ENCODE measurements around the gene LCMT2.

The LCMT2 gene

GRCh38 chr15:43317566-43318184 lies 12.7 kb downstream of the LCMT2 start:
- no peak overlapping the region for H3K23ac ChIP-seq (ENCODE audit: low read length in 2 of 2)
- H3K27me3 ChIP-seq (ENCODE audit: control insufficient read depth in 1 of 2, insufficient read depth in 1 of 2, low read length in 2 of 2): peaks cover 0 to 31% of the 10 kb centered on the region in 2 experiments
- no peak overlapping the region for H4K8ac ChIP-seq (ENCODE audit: low read length)
- H3K4me3 ChIP-seq (ENCODE audit: insufficient read depth in 1 of 2, low read depth in 1 of 2, low read length in 2 of 2): no peak overlapping the region
- H3K9me3 ChIP-seq (ENCODE audit: control insufficient read depth, low read length): no peaks in the 10 kb centered on the region
- DNase-seq: no peak
- no peak overlapping the region for H2BK5ac ChIP-seq (ENCODE audit: low read depth, low read length, poor library complexity, severe bottlenecking)
- H3K36me3 ChIP-seq (ENCODE audit: control insufficient read depth in 1 of 2, insufficient read depth in 2 of 2, low read depth in 1 of 2, low read length in 2 of 2): no peaks in the 10 kb centered on the region
- H3K4ac ChIP-seq (ENCODE audit: low read depth in 1 of 2, low read length in 2 of 2): no peak overlapping the region
- WGBS: 84% methylated on average over 8 of the region's 8 CpGs
- H3K4me1 ChIP-seq (ENCODE audit: control insufficient read depth, insufficient read depth, low read depth, low read length): peaks cover 2% of the 10 kb centered on the region
- no peak overlapping the region for H4K91ac ChIP-seq (ENCODE audit: low read length)
- H2BK120ac ChIP-seq (ENCODE audit: low read depth, low read length): no peak overlapping the region
- H3K27ac ChIP-seq (ENCODE audit: low read length, poor library complexity, severe bottlenecking): no peak overlapping the region
- no peaks in the 10 kb centered on the region for H3K79me1 ChIP-seq (replicated peaks; ENCODE audit: low read length, poor library complexity, severe bottlenecking)
- H3K14ac ChIP-seq (ENCODE audit: low read length in 2 of 2): no peak overlapping the region
- no peak overlapping the region for H2AFZ ChIP-seq (ENCODE audit: low read depth, low read length)
- no peak overlapping the region for H3K9ac ChIP-seq (ENCODE audit: low read length)
- peak overlapping the region in 1 of 2 experiments; percentile 83 for H2BK12ac ChIP-seq (ENCODE audit: low read length in 2 of 2)
- H2AK5ac ChIP-seq (ENCODE audit: low read length, severe bottlenecking): no peak overlapping the region
- H2BK15ac ChIP-seq (ENCODE audit: low read depth, poor library complexity, severe bottlenecking): no peak overlapping the region
- H3K4me2 ChIP-seq (ENCODE audit: low read length, poor library complexity, severe bottlenecking): no peak overlapping the region
- peak overlapping the region in 1 of 2 experiments; percentile 66 for H3K18ac ChIP-seq (ENCODE audit: low read depth in 1 of 2, low read length in 2 of 2)

- H3K4me3 ChIP-seq (ENCODE audit: insufficient read depth in 1 of 2, low read depth in 1 of 2, low read length in 2 of 2): no peak overlapping the region
- H2BK120ac ChIP-seq (ENCODE audit: low read depth, low read length): no peak overlapping the region
- DNase-seq: no peak
- H3K18ac ChIP-seq (ENCODE audit: low read depth in 1 of 2, low read length in 2 of 2): no peak overlapping the region
- H4K8ac ChIP-seq (ENCODE audit: low read length): no peak overlapping the region
- peaks cover 2% of the 10 kb centered on the region for H3K4me1 ChIP-seq (ENCODE audit: control insufficient read depth, insufficient read depth, low read depth, low read length)
- no peak overlapping the region for H3K14ac ChIP-seq (ENCODE audit: low read length in 2 of 2)
- H2BK5ac ChIP-seq (ENCODE audit: low read depth, low read length, poor library complexity, severe bottlenecking): no peak overlapping the region
- no peak overlapping the region for H4K91ac ChIP-seq (ENCODE audit: low read length)
- no peak overlapping the region for H3K4ac ChIP-seq (ENCODE audit: low read depth in 1 of 2, low read length in 2 of 2)
- H3K4me2 ChIP-seq (ENCODE audit: low read length, poor library complexity, severe bottlenecking): no peak overlapping the region
- H3K27me3 ChIP-seq (ENCODE audit: control insufficient read depth in 1 of 2, insufficient read depth in 1 of 2, low read length in 2 of 2): peaks cover 0 to 38% of the 10 kb centered on the region in 2 experiments
- no peak overlapping the region for H2AK5ac ChIP-seq (ENCODE audit: low read length, severe bottlenecking)
- H3K27ac ChIP-seq (ENCODE audit: low read length, poor library complexity, severe bottlenecking): no peak overlapping the region
- H2AFZ ChIP-seq (ENCODE audit: low read depth, low read length): no peak overlapping the region
- no peak overlapping the region for H2BK12ac ChIP-seq (ENCODE audit: low read length in 2 of 2)
- H3K36me3 ChIP-seq (ENCODE audit: control insufficient read depth in 1 of 2, insufficient read depth in 2 of 2, low read depth in 1 of 2, low read length in 2 of 2): no peaks in the 10 kb centered on the region
- no peaks in the 10 kb centered on the region for H3K9me3 ChIP-seq (ENCODE audit: control insufficient read depth, low read length)
- no peak overlapping the region for H3K9ac ChIP-seq (ENCODE audit: low read length)
- H3K23ac ChIP-seq (ENCODE audit: low read length in 2 of 2): no peak overlapping the region
- H2BK15ac ChIP-seq (ENCODE audit: low read depth, poor library complexity, severe bottlenecking): no peak overlapping the region
- WGBS: 100% methylated on average over 1 of the region's 1 CpG
- H3K79me1 ChIP-seq (replicated peaks; ENCODE audit: low read length, poor library complexity, severe bottlenecking): no peaks in the 10 kb centered on the region
Observed at GRCh38 chr15:43316971-43317346, 13.4 kb downstream of the LCMT2 start.

GRCh38 chr15:43316016-43316970 lies 14.1 kb downstream of the LCMT2 start:
- peak; percentile 74 for DNase-seq
- Histone ChIP-seq H2AK5ac (ENCODE audit: low read length, severe bottlenecking) (no peak overlapping the region), H3K4me2 (ENCODE audit: low read length, poor library complexity, severe bottlenecking) (no peak overlapping the region), H3K23ac (ENCODE audit: low read length in 2 of 2) (no peak overlapping the region), H2BK12ac (ENCODE audit: low read length in 2 of 2) (no peak overlapping the region), H3K14ac (ENCODE audit: low read length in 2 of 2) (no peak overlapping the region), H4K91ac (ENCODE audit: low read length) (no peak overlapping the region), H3K4me1 (ENCODE audit: control insufficient read depth, insufficient read depth, low read depth, low read length) (peaks cover 2% of the 10 kb centered on the region), H3K79me1 (replicated peaks; ENCODE audit: low read length, poor library complexity, severe bottlenecking) (no peaks in the 10 kb centered on the region), H3K36me3 (ENCODE audit: control insufficient read depth in 1 of 2, insufficient read depth in 2 of 2, low read depth in 1 of 2, low read length in 2 of 2) (no peaks in the 10 kb centered on the region), H2BK15ac (ENCODE audit: low read depth, poor library complexity, severe bottlenecking) (no peak overlapping the region), H4K8ac (ENCODE audit: low read length) (no peak overlapping the region), H3K18ac (ENCODE audit: low read depth in 1 of 2, low read length in 2 of 2) (peak overlapping the region in 1 of 2 experiments; percentile 15), H3K4me3 (ENCODE audit: insufficient read depth in 1 of 2, low read depth in 1 of 2, low read length in 2 of 2) (no peak overlapping the region), H3K9me3 (ENCODE audit: control insufficient read depth, low read length) (no peaks in the 10 kb centered on the region), H2AFZ (ENCODE audit: low read depth, low read length) (no peak overlapping the region), H3K9ac (ENCODE audit: low read length) (no peak overlapping the region), H3K27ac (ENCODE audit: low read length, poor library complexity, severe bottlenecking) (no peak overlapping the region), H3K27me3 (ENCODE audit: control insufficient read depth in 1 of 2, insufficient read depth in 1 of 2, low read length in 2 of 2) (peaks cover 4 to 44% of the 10 kb centered on the region in 2 experiments), H2BK5ac (ENCODE audit: low read depth, low read length, poor library complexity, severe bottlenecking) (no peak overlapping the region), H3K4ac (ENCODE audit: low read depth in 1 of 2, low read length in 2 of 2) (no peak overlapping the region), H2BK120ac (ENCODE audit: low read depth, low read length) (no peak overlapping the region)
- 52% methylated on average over 5 of the region's 6 CpGs for WGBS

- Histone ChIP-seq H2BK5ac (ENCODE audit: low read depth, low read length, poor library complexity, severe bottlenecking) (no peak overlapping the region), H3K4me3 (ENCODE audit: insufficient read depth in 1 of 2, low read depth in 1 of 2, low read length in 2 of 2) (no peak overlapping the region), H2BK120ac (ENCODE audit: low read depth, low read length) (no peak overlapping the region), H3K4me2 (ENCODE audit: low read length, poor library complexity, severe bottlenecking) (no peak overlapping the region), H2AFZ (ENCODE audit: low read depth, low read length) (no peak overlapping the region), H2BK12ac (ENCODE audit: low read length in 2 of 2) (no peak overlapping the region), H4K91ac (ENCODE audit: low read length) (no peak overlapping the region), H3K79me1 (replicated peaks; ENCODE audit: low read length, poor library complexity, severe bottlenecking) (no peaks in the 10 kb centered on the region), H3K23ac (ENCODE audit: low read length in 2 of 2) (no peak overlapping the region), H3K27me3 (ENCODE audit: control insufficient read depth in 1 of 2, insufficient read depth in 1 of 2, low read length in 2 of 2) (peaks cover 24 to 52% of the 10 kb centered on the region in 2 experiments), H2AK5ac (ENCODE audit: low read length, severe bottlenecking) (no peak overlapping the region), H3K9ac (ENCODE audit: low read length) (no peak overlapping the region), H3K4me1 (ENCODE audit: control insufficient read depth, insufficient read depth, low read depth, low read length) (peaks cover 2% of the 10 kb centered on the region), H3K14ac (ENCODE audit: low read length in 2 of 2) (no peak overlapping the region), H3K36me3 (ENCODE audit: control insufficient read depth in 1 of 2, insufficient read depth in 2 of 2, low read depth in 1 of 2, low read length in 2 of 2) (no peaks in the 10 kb centered on the region), H3K9me3 (ENCODE audit: control insufficient read depth, low read length) (no peaks in the 10 kb centered on the region), H3K4ac (ENCODE audit: low read depth in 1 of 2, low read length in 2 of 2) (no peak overlapping the region), H3K27ac (ENCODE audit: low read length, poor library complexity, severe bottlenecking) (no peak overlapping the region), H2BK15ac (ENCODE audit: low read depth, poor library complexity, severe bottlenecking) (no peak overlapping the region), H4K8ac (ENCODE audit: low read length) (no peak overlapping the region), H3K18ac (ENCODE audit: low read depth in 1 of 2, low read length in 2 of 2) (no peak overlapping the region)
- peak; percentile 14 for DNase-seq
- WGBS: 45% methylated on average over 3 of the region's 3 CpGs
Observed at GRCh38 chr15:43314171-43314570, 16.2 kb downstream of the LCMT2 start.

Measured in mesenchymal stem cell (in vitro differentiated cells and primary cell).